Medulla oblongata (tissue), 1 donor: ENCODE measurements around the gene PGAP3.
"Not testable (repeated sequence)": the region's sequence is repeated elsewhere in the genome, so short reads cannot be mapped to it uniquely, and the experiment has no call there.

Source experiments
- DNase-seq: peaks from one replicate; pipeline ENCODE4 v3.0.0-alpha.2; 2015; ENCODE audit errors: extremely low spot score

Gene PGAP3, protein sequence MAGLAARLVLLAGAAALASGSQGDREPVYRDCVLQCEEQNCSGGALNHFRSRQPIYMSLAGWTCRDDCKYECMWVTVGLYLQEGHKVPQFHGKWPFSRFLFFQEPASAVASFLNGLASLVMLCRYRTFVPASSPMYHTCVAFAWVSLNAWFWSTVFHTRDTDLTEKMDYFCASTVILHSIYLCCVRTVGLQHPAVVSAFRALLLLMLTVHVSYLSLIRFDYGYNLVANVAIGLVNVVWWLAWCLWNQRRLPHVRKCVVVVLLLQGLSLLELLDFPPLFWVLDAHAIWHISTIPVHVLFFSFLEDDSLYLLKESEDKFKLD

DNA sequence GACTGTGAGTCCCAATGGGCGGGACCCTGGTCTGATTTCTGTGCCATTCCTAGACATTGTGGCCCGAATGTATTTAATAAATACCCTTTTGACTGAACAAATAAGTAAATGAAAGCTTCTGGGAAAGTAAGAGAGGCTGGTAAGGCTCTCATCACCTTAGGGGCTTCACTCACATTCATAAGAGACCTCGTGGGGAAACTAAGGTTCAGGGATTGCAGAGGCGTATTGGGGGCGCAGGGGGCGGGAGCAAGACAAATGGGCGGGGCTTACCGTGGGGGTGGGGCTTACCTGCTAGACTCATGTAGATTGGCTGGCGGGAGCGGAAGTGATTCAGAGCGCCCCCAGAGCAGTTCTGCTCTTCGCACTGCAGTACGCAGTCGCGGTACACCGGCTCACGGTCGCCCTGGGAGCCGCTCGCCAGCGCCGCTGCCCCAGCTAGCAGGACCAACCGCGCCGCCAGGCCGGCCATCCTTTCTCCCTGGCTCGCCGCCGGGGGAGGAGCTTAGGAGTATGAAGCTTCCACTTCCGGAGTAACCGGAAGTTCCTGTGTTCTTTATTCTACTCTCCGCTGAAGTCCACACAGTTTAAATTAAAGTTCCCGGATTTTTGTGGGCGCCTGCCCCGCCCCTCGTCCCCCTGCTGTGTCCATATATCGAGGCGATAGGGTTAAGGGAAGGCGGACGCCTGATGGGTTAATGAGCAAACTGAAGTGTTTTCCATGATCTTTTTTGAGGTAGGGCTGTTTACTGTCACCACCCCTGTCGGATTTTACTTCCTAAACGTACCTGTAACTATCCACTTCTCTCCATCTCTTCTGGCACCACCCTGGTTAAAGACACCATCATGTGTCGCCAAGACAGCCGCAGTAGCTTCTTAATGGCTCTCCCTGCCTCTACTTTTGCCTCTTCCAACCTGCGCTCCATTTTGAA is at the start of gene PGAP3:
TSS of gene PGAP3 (minus strand) at position 512 of the 929 bp plus-strand sequence. CDS start at position 469, 43 bp downstream.
- peak; percentile 95 for DNase-seq

DNA sequence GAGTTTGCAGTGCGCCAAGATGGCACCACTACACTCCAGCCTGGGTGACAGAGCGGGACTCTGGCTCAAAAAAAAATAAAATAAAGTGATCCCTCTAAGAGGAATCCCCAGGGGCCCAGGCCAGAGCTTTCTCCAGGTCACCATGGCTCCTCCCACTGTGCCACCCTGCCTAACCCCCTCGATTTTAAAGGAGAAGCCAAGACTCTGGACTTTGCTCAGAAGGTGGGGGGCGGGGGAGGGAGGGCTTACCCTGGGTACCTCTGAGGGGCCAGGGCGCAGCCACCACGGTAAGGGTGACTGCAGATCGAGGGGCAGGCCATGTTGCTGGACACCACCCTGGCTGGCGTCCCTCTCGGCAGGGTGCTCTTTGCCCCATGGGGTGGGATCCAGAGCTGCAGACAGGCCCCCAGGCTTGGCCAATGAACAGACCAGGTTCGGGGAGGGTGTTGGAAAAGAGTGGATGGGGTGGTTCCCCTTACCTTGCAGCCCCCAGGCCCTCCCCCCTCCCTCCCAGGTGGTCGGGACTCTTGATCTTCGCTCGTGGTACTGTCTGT is 49.4 kb upstream of the PGAP3 start:
- no peak for DNase-seq

DNA sequence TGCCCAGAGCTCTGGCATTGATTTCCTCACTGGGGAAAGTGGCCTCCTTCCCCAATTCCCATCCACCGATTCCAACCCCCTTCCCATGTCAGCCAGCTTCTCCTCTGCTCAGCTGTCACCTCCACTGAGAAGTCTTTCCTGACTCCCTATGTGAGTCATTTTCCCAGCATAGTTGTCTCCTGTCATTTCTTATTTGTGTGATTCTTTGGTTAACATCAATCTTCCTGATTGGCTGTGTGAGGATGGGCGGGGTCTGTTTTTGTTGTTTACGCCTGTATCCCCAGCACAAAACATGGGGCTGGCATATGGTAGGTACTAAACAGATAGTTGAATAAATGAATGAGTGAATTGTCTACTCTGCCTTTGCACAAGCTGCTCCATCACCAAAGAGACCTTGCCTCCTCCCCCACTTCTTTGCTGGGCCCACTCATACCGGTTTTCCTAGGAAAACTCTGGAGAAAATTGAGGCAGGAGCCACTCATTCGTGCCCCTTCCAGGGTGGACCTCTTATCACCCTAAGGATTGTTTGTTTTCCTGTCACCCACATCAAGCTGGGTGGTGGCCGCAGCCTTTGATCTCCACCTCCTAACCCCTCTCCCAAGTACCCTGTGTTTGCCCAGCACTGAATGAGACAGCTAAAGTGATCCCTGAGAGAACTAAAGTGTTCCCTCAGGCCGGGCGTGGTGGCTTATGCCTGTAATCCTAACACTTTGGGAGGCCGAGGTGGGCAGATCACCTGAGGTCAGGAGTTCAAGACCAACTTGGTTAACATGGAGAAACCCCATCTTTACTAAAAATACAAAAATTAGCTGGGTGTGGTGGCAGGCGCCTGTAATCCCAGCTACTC is 48.7 kb upstream of the PGAP3 start:
- DNase-seq = no peak

DNA sequence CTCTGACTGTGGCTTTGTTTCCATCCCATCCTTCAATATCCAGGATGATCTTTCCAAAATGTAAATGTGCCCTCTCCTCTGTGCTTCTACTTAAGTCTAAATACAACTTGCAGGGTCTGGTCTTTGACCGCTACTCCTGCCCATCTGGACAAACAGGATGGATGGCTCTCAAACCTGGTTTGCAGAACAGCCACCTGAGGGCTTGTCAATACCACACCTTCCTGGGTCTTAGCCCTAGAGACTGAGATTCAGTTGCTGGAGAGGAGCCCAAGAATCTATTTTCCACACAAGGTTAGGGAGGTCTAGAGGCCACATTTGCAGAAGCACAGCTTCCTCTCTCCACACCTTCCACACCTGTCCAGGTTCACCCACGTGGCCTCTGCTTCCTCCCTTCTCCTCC is 48.0 kb upstream of the PGAP3 start:
- DNase-seq = no peak

DNA sequence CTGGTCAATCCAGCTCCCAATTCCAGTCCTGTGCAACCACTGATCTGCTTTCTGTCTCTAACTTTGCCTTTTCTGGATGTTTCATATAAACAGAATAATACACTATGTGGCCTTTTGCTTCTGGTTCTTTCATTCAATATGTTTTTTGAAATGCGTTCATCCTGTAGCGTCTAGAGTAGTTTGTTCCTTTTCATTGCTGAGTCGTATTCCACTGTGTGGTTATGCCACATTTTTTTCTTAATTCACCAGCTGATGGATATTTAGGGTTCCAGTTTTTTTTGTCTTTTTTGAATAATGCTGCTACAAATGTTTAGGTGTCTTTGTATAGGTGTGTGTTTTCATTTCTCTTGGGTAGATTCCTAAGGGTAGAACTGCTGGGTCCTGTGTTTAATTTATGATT is 44.7 kb upstream of the PGAP3 start:
- no peak for DNase-seq

DNA sequence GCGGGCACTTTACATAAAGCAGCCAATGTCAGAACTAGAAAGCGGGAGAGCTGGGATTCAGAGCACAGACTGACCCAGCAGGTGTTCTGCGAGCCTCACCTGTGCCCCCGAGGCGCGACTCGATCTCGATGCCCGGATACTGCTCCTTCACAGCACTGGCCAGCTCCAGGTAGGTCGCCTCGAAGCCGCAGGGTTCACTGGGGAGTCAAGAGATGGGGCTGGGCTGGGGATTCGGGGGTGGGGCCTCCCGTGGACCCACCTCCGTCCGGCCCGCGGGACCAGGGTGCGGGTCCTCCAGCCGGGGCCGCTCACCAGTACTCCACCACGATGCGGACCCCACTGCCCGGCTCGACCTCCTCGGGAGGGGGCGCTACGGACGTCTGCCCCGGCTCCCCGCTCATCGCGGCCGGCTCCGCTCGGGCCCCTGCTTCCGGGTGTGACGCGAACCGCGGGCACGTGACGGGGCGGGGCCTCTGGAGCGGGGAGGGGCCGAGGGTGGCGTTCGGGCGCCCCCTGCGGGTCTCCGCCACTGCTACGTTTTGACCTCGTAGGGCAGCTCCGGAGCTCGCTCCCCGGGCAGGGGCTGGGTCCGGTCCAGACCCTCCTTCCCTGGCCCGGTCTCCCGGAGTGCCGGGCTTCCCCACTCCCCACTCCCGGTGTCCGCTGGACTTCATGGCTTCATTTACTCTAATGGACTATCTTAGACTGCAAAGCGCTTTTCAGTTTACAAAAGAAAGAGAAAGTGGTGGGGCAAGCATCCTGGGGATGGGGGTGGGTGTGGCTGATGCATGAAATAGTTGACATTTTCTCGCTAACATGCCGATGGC is 42.5 kb upstream of the PGAP3 start, which contains the start of gene MIEN1:
TSS of gene MIEN1 (minus strand) at position 438 of the 827 bp plus-strand sequence. CDS start at position 401, 37 bp downstream.
- peak; percentile 92 for DNase-seq

DNA sequence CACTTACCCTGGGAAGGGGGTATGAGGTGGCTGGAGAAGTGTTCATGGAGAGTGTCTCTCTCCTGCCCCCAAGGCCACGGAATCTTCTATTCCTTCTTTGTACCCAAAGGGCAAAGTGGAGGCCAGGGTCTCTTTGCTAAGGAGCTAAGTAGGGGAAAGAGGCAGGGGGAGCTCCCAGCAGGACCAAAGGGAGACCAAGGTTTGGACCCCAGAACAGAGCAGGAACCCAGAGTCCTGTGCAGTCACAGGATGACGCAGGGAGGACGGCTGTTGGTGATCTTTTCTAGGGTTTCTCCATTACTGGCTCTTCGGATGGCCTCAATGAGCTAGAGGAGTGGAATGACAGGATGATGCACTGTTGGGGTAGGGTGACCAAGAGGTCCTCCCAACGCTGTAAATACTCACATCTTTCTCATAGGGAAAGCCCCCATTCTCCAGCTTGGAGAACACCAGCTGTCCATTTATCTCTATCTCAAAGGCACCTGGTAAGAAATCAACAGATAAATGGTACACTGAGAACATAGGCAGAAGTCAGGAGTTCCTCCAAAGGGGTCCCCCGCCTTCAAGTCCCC is 41.5 kb upstream of the PGAP3 start:
- no peak for DNase-seq

DNA sequence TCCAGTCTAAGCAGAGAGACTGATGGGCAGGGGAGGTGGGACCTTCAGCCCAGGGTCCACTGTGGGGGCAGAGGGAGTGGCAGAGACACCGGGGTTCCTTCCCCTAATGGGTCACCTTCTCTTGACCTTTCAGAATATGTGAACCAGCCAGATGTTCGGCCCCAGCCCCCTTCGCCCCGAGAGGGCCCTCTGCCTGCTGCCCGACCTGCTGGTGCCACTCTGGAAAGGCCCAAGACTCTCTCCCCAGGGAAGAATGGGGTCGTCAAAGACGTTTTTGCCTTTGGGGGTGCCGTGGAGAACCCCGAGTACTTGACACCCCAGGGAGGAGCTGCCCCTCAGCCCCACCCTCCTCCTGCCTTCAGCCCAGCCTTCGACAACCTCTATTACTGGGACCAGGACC is 39.7 kb upstream of the PGAP3 start:
- no peak for DNase-seq

DNA sequence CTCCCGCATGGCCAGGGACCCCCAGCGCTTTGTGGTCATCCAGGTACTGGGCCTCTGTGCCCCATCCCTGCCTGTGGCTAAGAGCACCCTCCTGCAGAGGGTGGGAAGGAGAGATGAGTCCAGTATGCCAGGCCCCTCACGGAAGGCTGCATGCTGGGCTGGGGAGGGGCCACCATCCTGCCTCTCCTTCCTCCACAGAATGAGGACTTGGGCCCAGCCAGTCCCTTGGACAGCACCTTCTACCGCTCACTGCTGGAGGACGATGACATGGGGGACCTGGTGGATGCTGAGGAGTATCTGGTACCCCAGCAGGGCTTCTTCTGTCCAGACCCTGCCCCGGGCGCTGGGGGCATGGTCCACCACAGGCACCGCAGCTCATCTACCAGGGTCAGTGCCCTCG is 38.8 kb upstream of the PGAP3 start:
- DNase-seq = no peak

DNA sequence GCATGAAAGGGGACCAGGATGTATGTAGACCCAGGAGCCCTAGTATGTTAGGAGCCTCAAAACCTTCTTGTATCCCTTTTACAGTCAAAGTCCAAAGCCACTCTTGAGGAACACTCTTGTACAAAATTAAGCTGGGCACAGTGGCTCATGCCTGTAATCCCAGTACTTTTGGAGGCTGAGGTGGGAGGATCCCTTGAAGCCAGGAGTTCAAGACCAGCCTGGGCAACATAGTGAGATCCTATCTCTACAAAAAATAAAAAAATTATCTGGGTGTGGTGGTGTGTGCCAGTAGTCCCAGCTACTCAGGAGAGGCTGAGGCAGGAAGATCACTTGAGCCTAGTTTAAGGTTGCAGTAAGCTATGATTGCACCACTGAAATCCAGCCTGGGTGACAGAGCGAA is 38.1 kb upstream of the PGAP3 start:
- DNase-seq = not testable (repeated sequence)

DNA sequence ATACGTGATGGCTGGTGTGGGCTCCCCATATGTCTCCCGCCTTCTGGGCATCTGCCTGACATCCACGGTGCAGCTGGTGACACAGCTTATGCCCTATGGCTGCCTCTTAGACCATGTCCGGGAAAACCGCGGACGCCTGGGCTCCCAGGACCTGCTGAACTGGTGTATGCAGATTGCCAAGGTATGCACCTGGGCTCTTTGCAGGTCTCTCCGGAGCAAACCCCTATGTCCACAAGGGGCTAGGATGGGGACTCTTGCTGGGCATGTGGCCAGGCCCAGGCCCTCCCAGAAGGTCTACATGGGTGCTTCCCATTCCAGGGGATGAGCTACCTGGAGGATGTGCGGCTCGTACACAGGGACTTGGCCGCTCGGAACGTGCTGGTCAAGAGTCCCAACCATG is 36.9 kb upstream of the PGAP3 start:
- no peak for DNase-seq

DNA sequence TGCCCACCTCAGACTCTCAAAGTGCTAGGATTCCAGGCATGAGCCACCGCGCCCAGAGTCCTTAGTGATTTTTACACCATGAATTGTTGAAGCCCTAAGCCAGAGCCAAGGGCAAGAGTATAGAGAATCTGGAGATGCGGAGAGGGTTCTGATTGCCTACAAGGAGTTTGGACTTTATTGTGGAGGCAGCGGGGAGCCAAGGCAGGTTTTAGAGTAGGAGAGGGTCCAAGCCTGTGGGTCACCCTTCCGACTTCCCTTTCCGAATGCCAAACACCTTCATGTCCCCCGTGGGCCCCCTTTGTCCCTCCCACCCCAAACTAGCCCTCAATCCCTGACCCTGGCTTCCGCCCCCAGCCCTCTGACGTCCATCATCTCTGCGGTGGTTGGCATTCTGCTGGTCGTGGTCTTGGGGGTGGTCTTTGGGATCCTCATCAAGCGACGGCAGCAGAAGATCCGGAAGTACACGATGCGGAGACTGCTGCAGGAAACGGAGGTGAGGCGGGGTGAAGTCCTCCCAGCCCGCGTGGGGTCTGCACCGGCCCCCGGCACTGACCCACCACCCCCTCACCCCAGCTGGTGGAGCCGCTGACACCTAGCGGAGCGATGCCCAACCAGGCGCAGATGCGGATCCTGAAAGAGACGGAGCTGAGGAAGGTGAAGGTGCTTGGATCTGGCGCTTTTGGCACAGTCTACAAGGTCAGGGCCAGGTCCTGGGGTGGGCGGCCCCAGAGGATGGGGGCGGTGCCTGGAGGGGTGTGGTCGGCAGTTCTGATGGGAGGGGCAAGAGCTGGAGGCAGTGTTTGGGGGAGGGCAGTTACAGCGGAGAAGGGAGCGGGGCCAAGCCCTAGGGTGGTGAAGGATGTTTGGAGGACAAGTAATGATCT is 35.4 kb upstream of the PGAP3 start:
- DNase-seq = no peak

DNA sequence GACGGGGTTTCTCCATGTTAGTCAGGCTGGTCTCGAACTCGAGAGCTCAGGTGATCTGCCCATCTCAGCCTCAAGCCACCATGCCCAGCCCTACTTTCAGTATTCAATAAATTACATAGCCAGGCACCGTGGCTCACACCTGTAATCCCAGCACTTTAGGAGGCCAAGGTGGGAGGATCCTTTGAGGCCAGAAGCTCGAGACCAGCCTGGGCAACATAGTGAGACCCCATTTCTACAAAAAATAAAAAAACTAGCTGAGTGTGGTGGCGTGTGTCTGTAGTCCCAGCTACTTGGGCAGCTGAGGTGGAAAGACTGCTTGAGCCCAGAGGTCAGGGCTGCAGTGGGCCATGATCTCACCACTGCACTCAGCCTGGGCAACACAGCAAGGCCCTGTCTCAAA is 34.2 kb upstream of the PGAP3 start:
- DNase-seq = no peak

DNA sequence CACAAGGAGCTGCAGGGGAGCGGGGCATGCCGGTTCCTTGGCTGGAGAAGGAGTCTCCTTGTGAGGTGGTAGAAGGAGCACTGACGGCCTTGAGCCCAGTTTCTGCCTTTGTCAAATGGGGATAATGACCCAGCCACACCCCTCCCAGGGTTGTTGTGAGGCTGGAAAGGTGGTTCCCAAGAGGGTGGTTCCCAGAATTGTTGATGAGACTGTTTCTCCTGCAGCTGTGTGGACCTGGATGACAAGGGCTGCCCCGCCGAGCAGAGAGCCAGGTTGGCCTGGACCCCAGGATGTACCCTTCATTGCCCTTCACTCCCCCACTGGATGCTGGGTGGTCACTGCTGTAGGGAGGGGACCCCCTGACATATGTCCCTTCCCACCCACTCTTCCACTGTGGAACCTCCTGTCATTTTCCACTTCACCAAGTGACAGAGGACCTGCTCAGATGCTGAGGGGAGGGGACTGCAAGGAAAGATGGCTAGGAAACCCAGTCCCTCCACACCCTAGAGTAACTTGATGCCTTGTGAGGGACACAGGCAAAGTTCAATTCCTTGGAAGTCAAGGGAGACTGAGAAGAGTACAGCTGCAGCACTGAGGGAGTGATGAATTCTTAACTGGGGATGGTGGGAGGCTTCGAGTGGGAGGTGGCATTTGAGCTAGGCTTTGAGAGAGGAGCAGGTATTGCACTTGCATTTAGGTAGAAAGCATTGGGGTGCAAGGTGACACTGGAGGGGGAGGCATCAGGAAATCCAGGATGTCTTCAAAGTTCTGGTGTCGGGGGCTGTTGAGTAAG is 31.9 kb upstream of the PGAP3 start:
- no peak for DNase-seq

DNA sequence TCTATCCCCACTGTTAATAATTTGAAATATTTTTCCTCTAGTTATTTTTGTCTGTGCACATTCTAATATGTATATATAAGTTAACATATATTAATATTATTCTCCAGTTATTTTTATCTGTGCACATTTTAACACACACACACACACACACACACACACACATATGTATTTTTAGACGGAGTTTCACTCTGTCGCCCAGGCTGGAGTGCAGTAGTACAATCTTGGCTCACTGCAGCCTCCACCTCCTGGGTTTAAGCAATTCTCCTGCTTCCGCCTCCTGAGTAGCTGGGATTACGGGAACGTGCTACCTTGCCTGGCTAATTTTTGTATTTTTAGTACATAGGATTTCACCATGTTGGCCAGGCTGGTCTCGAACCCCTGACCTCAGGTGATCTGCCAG is 29.8 kb upstream of the PGAP3 start:
- DNase-seq = no peak

DNA sequence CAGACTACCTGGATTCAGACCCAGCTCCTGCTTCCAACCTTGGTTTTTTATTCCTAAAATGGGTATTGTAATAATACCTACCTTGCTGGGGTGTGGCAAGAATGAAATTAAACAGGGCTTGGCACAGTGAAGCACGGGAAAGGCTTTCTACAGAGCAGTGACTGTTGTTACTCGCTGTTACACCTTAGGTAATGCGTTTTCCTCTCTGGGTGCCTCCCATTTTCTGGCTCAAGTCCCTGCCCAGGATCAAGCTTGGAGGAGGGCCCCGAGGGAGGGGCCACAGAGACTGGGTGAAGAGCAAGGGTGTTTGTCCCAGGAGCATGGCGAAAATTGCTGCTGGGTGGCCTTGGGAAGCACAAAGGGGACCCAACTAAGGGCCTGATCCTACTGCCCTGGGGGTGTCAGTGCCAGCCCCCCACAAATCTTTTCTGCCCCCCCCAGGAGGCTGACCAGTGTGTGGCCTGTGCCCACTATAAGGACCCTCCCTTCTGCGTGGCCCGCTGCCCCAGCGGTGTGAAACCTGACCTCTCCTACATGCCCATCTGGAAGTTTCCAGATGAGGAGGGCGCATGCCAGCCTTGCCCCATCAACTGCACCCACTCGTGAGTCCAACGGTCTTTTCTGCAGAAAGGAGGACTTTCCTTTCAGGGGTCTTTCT is 29.2 kb upstream of the PGAP3 start:
- DNase-seq = no peak

DNA sequence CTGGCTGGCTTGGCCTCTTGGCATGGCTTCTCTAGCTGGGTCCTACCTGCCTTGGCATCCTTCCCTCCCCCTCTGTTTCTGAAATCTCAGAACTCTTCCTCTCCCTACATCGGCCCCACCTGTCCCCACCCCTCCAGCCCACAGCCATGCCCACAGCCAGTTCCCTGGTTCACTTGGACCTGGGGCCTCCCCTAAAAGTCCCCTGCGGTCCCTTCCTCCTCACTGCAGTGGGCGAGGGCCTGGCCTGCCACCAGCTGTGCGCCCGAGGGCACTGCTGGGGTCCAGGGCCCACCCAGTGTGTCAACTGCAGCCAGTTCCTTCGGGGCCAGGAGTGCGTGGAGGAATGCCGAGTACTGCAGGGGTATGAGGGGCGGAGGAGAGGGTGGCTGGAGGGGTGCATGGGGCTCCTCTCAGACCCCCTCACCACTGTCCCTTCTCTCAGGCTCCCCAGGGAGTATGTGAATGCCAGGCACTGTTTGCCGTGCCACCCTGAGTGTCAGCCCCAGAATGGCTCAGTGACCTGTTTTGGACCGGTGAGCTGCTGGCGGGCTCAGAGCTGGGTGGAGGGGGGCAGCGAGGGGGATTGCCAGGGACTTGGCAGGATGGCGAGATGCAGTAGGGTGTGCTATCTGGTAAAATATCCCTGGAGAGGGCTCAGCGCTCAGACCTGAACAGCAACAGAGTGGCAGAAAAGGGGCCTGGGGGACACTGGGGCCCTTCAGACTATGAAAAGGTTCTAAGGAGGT is 28.4 kb upstream of the PGAP3 start:
- DNase-seq = no peak
